ENCODE results near the gene RAB13. TPM values are rescaled to one million over a fixed set of nuclear protein-coding genes. Genes with fewer than 3 reads are reported as not detected.

RAB13 gene
- total and polyA plus RNA-seq, 2 donors (not counting 3 experiments of a cell fraction or from before 2014, with no cell fraction given) = 76.0 to 124 TPM

GRCh38 chr1:153940756-153941155, 45.4 kb downstream of the RAB13 start:
- DNase-seq (ENCODE audit: low read depth, low spot score) = no peak
- Histone ChIP-seq H3K9me3 (replicated peaks; ENCODE audit: control insufficient read depth, insufficient read depth, low read length) (no peaks in the 10 kb centered on the region), H3K36me3 (ENCODE audit: control insufficient read depth in 2 of 2, extremely low read depth in 1 of 2, insufficient read depth in 2 of 2, low read length in 2 of 2) (peaks cover 2 to 48% of the 10 kb centered on the region in 2 experiments), H3K4me2 (ENCODE audit: insufficient read depth, low read length) (no peak overlapping the region), H4K20me1 (replicated peaks; ENCODE audit: control insufficient read depth, extremely low read depth, insufficient read depth, low read length) (no peaks in the 10 kb centered on the region), H3K79me2 (ENCODE audit: control insufficient read depth, insufficient read depth, low read length) (peaks cover 14% of the 10 kb centered on the region), H3K9ac (replicated peaks; ENCODE audit: extremely low read depth, insufficient read depth, low read length) (no peak overlapping the region), H3K27me3 (ENCODE audit: control insufficient read depth in 2 of 2, insufficient read depth in 2 of 2, low read length in 2 of 2) (no peaks in the 10 kb centered on the region), H3K9me1 (replicated peaks; ENCODE audit: control insufficient read depth, extremely low read depth, insufficient read depth, low read length) (no peaks in the 10 kb centered on the region), H3K27ac (ENCODE audit: insufficient read depth, low read depth, low read length) (no peak overlapping the region), H3K4me3 (replicated peaks in 1 of 3; ENCODE audit: insufficient read depth in 1 of 3, low read depth in 1 of 3, low read length in 3 of 3) (no peak overlapping the region), H2AFZ (ENCODE audit: low read depth, low read length) (no peak overlapping the region), H3K4me1 (ENCODE audit: control insufficient read depth, extremely low read depth, insufficient read depth, low read length) (peaks cover 9% of the 10 kb centered on the region)
- dilution Hi-C loops (cut with MboI; ENCODE audit: extremely low pct_ligation_motif_present, low sequenced_read_pairs) = no loop called here
- POLR2A ChIA-PET = no interaction called here
- intact Hi-C loops (cut with micrococcal nuclease) = no loop called here
- BruUV-seq (replicated peaks) = no TSS peak
- FAIRE-seq = no peak
- TF ChIP-seq JUN (IDR thresholded peaks at IDR 0.05; ENCODE audit: borderline replicate concordance, insufficient read depth, insufficient read length, low read depth) (no peak), MAX (IDR thresholded peaks at IDR 0.05; ENCODE audit: insufficient read depth, insufficient read length) (no peak), FOS (IDR thresholded peaks at IDR 0.05; ENCODE audit: borderline replicate concordance, insufficient read depth, low read length) (no peak), POLR2A (IDR thresholded peaks at IDR 0.05; ENCODE audit: low read depth, low read length) (no peak), EZH2 (IDR thresholded peaks at IDR 0.05; ENCODE audit: borderline replicate concordance, low read depth, low read length, severe bottlenecking) (no peak), GATA2 (IDR thresholded peaks at IDR 0.05; ENCODE audit: insufficient read depth, insufficient read length, low read depth, low read length) (no peak), POLR2AphosphoS5 (IDR thresholded peaks at IDR 0.05; ENCODE audit: insufficient read depth, low read depth, low read length) (no peak)
- CTCF ChIA-PET = interaction anchor here (0.9 to 2.8 kb wide), 3 partner anchors 8 to 119 kb away, joined by 3 to 15 read pairs (median 5); no protein-coding TSS in a partner anchor

- Histone ChIP-seq H3K4me2 (ENCODE audit: insufficient read depth, low read length) (no peak overlapping the region), H2AFZ (ENCODE audit: low read depth, low read length) (no peak overlapping the region), H3K9me3 (replicated peaks; ENCODE audit: control insufficient read depth, insufficient read depth, low read length) (no peaks in the 10 kb centered on the region), H3K27me3 (ENCODE audit: control insufficient read depth in 2 of 2, insufficient read depth in 2 of 2, low read length in 2 of 2) (no peaks in the 10 kb centered on the region), H3K9ac (replicated peaks; ENCODE audit: extremely low read depth, insufficient read depth, low read length) (no peak overlapping the region), H3K79me2 (ENCODE audit: control insufficient read depth, insufficient read depth, low read length) (peaks cover 3% of the 10 kb centered on the region), H3K4me1 (ENCODE audit: control insufficient read depth, extremely low read depth, insufficient read depth, low read length) (no peaks in the 10 kb centered on the region), H3K27ac (ENCODE audit: insufficient read depth, low read depth, low read length) (no peak overlapping the region), H3K4me3 (replicated peaks in 1 of 3; ENCODE audit: insufficient read depth in 1 of 3, low read depth in 1 of 3, low read length in 3 of 3) (no peak overlapping the region), H3K36me3 (ENCODE audit: control insufficient read depth in 2 of 2, extremely low read depth in 1 of 2, insufficient read depth in 2 of 2, low read length in 2 of 2) (peaks cover 2 to 53% of the 10 kb centered on the region in 2 experiments), H3K9me1 (replicated peaks; ENCODE audit: control insufficient read depth, extremely low read depth, insufficient read depth, low read length) (no peaks in the 10 kb centered on the region), H4K20me1 (replicated peaks; ENCODE audit: control insufficient read depth, extremely low read depth, insufficient read depth, low read length) (no peaks in the 10 kb centered on the region)
- dilution Hi-C loops (cut with MboI; ENCODE audit: extremely low pct_ligation_motif_present, low sequenced_read_pairs) = no loop called here
- no peak for DNase-seq (ENCODE audit: low read depth, low spot score)
- CTCF ChIA-PET = interaction anchor here (1.9 to 2.8 kb wide), 2 partner anchors 10 to 118 kb away, joined by 5 to 15 read pairs; no protein-coding TSS in a partner anchor
- no TSS peak for BruUV-seq (replicated peaks)
- POLR2A ChIA-PET = interaction anchor here (1.2 kb wide), 1 partner anchor 51 kb away, joined by 3 read pairs; the partner anchor contains the start of gene RPS27
- no peak for TF ChIP-seq MAX (IDR thresholded peaks at IDR 0.05; ENCODE audit: insufficient read depth, insufficient read length)
- TF ChIP-seq POLR2AphosphoS5 (IDR thresholded peaks at IDR 0.05; ENCODE audit: insufficient read depth, low read depth, low read length) = no peak
- TF ChIP-seq POLR2A (IDR thresholded peaks at IDR 0.05; ENCODE audit: low read depth, low read length) = no peak
- TF ChIP-seq MYC (IDR thresholded peaks at IDR 0.05; ENCODE audit: low read depth, low read length) = no peak
- no peak for TF ChIP-seq FOS (IDR thresholded peaks at IDR 0.05; ENCODE audit: borderline replicate concordance, insufficient read depth, low read length)
- no peak for TF ChIP-seq EZH2 (IDR thresholded peaks at IDR 0.05; ENCODE audit: borderline replicate concordance, low read depth, low read length, severe bottlenecking)
- no peak for TF ChIP-seq GATA2 (IDR thresholded peaks at IDR 0.05; ENCODE audit: insufficient read depth, insufficient read length, low read depth, low read length)
- TF ChIP-seq JUN (IDR thresholded peaks at IDR 0.05; ENCODE audit: borderline replicate concordance, insufficient read depth, insufficient read length, low read depth) = no peak
- TF ChIP-seq CTCF (IDR thresholded peaks at IDR 0.05; ENCODE audit: extremely low read depth in 1 of 2, insufficient read depth in 1 of 2, low read depth in 1 of 2, low read length in 2 of 2) = no peak
- FAIRE-seq = no peak
- intact Hi-C loops (cut with micrococcal nuclease) = no loop called here
Observed at GRCh38 chr1:153939476-153939875, 46.7 kb downstream of the RAB13 start.
